WTC11 (cell line): ENCODE measurements around the gene SDC1.
"Not testable (repeated sequence)": the region's sequence is repeated elsewhere in the genome, so short reads cannot be mapped to it uniquely, and the experiment has no call there.

Experiments
- IRF2 ChIP-seq: sonication (generic); formaldehyde crosslinking; IDR thresholded peaks from 2 replicates; pipeline ENCODE4 v1.8.0; 2022; ENCODE audit warnings: low read depth, missing genetic modification reagents, borderline replicate concordance
- USF1 ChIP-seq: sonication (generic); formaldehyde crosslinking; IDR thresholded peaks from 2 replicates; pipeline ENCODE4 v1.8.0; 2022; ENCODE audit warnings: mild to moderate bottlenecking, missing genetic modification reagents
- USF2 ChIP-seq: sonication (generic); formaldehyde crosslinking; IDR thresholded peaks from 2 replicates; pipeline ENCODE4 v1.8.1; 2023; ENCODE audit warnings: mild to moderate bottlenecking, missing genetic modification reagents, moderate library complexity
- TF ChIP-seq, protein P1 (sequence below): sonication (generic); formaldehyde crosslinking; IDR thresholded peaks from 2 replicates; pipeline ENCODE4 v1.8.0; 2023; ENCODE audit warnings: missing genetic modification reagents
- TF ChIP-seq, protein P2 (sequence below): fragments of 200-600 bp; IDR thresholded peaks from 2 replicates; pipeline ENCODE4 v1.8.0; 2022; ENCODE audit warnings: antibody characterized with exemption
- TF ChIP-seq, protein P3 (sequence below): sonication (generic); formaldehyde crosslinking; IDR thresholded peaks from 2 replicates; pipeline ENCODE4 v1.8.0; 2022; ENCODE audit warnings: mild to moderate bottlenecking, missing genetic modification reagents
- TF ChIP-seq, protein P4 (sequence below): sonication (generic); formaldehyde crosslinking; IDR thresholded peaks from 2 replicates; pipeline ENCODE4 v1.8.1; 2023; ENCODE audit warnings: mild to moderate bottlenecking, missing genetic modification reagents, borderline replicate concordance
- TF ChIP-seq, protein P5 (sequence below): sonication (generic); formaldehyde crosslinking; conservative IDR thresholded peaks from 2 replicates; pipeline ENCODE4 v1.8.1; 2022; ENCODE audit warnings: mild to moderate bottlenecking, missing genetic modification reagents
- TF ChIP-seq, protein P6 (sequence below): fragments of 250-450 bp; sonication (Bioruptor Pico); IDR thresholded peaks from 2 replicates; pipeline ENCODE4 v2.1.2; 2022; ENCODE audit warnings: mild to moderate bottlenecking, moderate library complexity
- TF ChIP-seq, protein P7 (sequence below): fragments of 250-450 bp; sonication (Bioruptor Pico); conservative IDR thresholded peaks from 2 replicates; pipeline ENCODE4 v1.9.0; 2021; ENCODE audit warnings: mild to moderate bottlenecking

GRCh38 chr2:20243637-20244036 is 18.7 kb upstream of the SDC1 start:
- TF ChIP-seq, protein P1, sequence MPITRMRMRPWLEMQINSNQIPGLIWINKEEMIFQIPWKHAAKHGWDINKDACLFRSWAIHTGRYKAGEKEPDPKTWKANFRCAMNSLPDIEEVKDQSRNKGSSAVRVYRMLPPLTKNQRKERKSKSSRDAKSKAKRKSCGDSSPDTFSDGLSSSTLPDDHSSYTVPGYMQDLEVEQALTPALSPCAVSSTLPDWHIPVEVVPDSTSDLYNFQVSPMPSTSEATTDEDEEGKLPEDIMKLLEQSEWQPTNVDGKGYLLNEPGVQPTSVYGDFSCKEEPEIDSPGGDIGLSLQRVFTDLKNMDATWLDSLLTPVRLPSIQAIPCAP (CRISPR knock-in tag): not testable (repeated sequence)
- TF ChIP-seq, protein P2, sequence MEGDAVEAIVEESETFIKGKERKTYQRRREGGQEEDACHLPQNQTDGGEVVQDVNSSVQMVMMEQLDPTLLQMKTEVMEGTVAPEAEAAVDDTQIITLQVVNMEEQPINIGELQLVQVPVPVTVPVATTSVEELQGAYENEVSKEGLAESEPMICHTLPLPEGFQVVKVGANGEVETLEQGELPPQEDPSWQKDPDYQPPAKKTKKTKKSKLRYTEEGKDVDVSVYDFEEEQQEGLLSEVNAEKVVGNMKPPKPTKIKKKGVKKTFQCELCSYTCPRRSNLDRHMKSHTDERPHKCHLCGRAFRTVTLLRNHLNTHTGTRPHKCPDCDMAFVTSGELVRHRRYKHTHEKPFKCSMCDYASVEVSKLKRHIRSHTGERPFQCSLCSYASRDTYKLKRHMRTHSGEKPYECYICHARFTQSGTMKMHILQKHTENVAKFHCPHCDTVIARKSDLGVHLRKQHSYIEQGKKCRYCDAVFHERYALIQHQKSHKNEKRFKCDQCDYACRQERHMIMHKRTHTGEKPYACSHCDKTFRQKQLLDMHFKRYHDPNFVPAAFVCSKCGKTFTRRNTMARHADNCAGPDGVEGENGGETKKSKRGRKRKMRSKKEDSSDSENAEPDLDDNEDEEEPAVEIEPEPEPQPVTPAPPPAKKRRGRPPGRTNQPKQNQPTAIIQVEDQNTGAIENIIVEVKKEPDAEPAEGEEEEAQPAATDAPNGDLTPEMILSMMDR: not testable (repeated sequence)
- TF ChIP-seq USF2 (CRISPR knock-in tag); IRF2 (CRISPR knock-in tag); USF1: not testable (repeated sequence)
- TF ChIP-seq, protein P3, sequence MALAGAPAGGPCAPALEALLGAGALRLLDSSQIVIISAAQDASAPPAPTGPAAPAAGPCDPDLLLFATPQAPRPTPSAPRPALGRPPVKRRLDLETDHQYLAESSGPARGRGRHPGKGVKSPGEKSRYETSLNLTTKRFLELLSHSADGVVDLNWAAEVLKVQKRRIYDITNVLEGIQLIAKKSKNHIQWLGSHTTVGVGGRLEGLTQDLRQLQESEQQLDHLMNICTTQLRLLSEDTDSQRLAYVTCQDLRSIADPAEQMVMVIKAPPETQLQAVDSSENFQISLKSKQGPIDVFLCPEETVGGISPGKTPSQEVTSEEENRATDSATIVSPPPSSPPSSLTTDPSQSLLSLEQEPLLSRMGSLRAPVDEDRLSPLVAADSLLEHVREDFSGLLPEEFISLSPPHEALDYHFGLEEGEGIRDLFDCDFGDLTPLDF (CRISPR knock-in tag): not testable (repeated sequence)
- TF ChIP-seq, protein P4, sequence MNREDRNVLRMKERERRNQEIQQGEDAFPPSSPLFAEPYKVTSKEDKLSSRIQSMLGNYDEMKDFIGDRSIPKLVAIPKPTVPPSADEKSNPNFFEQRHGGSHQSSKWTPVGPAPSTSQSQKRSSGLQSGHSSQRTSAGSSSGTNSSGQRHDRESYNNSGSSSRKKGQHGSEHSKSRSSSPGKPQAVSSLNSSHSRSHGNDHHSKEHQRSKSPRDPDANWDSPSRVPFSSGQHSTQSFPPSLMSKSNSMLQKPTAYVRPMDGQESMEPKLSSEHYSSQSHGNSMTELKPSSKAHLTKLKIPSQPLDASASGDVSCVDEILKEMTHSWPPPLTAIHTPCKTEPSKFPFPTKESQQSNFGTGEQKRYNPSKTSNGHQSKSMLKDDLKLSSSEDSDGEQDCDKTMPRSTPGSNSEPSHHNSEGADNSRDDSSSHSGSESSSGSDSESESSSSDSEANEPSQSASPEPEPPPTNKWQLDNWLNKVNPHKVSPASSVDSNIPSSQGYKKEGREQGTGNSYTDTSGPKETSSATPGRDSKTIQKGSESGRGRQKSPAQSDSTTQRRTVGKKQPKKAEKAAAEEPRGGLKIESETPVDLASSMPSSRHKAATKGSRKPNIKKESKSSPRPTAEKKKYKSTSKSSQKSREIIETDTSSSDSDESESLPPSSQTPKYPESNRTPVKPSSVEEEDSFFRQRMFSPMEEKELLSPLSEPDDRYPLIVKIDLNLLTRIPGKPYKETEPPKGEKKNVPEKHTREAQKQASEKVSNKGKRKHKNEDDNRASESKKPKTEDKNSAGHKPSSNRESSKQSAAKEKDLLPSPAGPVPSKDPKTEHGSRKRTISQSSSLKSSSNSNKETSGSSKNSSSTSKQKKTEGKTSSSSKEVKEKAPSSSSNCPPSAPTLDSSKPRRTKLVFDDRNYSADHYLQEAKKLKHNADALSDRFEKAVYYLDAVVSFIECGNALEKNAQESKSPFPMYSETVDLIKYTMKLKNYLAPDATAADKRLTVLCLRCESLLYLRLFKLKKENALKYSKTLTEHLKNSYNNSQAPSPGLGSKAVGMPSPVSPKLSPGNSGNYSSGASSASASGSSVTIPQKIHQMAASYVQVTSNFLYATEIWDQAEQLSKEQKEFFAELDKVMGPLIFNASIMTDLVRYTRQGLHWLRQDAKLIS (CRISPR knock-in tag): not testable (repeated sequence)
- TF ChIP-seq, protein P5, sequence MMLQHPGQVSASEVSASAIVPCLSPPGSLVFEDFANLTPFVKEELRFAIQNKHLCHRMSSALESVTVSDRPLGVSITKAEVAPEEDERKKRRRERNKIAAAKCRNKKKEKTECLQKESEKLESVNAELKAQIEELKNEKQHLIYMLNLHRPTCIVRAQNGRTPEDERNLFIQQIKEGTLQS (CRISPR knock-in tag): not testable (repeated sequence)
- TF ChIP-seq, protein P6, sequence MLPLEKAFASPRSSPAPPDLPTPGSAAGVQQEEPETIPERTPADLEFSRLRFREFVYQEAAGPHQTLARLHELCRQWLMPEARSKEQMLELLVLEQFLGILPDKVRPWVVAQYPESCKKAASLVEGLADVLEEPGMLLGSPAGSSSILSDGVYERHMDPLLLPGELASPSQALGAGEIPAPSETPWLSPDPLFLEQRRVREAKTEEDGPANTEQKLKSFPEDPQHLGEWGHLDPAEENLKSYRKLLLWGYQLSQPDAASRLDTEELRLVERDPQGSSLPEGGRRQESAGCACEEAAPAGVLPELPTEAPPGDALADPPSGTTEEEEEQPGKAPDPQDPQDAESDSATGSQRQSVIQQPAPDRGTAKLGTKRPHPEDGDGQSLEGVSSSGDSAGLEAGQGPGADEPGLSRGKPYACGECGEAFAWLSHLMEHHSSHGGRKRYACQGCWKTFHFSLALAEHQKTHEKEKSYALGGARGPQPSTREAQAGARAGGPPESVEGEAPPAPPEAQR (CRISPR knock-in tag): not testable (repeated sequence)
- TF ChIP-seq, protein P7, sequence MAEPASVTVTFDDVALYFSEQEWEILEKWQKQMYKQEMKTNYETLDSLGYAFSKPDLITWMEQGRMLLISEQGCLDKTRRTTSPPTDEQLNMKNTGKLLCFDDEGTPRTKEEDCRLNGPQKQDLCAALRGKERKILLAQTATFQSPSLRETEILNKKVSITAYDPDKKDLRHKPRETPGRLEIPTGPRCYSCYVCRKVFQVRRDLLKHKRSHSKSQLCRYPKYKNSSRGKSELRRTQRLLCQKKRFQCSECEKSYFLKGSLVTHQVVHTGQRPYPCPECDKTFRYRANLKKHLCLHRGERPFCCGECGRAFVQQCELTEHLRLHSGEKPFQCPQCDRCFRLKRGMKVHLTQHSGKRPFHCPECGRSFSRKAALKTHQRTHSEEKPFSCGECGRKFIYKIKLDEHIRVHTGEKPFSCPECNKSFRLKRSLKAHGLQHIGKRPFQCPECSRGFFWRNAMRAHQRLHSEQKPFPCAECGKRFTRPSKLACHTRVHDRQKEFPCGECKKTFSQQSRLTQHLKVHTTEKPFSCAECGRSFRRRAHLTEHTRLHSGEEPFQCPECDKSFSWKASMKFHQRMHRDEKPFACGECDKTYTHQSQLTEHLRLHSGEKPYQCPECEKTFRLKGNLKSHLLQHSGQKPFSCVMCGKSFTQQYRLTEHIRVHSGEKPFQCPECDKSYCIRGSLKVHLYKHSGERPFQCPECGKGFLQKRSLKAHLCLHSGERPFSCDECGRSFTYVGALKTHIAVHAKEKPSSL (CRISPR knock-in tag): not testable (repeated sequence)
